ENCODE measurements around the gene DCC.

DNA sequence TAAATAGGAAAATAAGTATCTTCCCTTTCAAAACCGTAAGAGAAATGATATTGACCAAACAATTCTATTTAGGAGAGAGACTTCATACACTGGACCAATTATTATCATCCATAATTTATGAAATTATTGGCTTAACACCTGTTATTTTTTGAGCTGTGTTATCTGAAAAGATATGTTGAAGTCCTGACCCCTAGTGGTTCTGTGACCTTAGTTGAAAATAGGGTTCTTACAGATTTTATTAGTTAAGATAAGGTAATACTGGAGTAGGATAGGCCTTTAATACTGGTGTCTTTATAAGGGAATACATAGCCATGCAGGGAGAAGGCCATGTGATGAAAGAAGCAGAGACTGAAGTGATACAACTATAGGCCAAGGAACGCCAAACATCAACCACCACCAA lies 659.6 kb downstream of the DCC start:
- no peak for TF ChIP-seq ZFX (IDR thresholded peaks at IDR 0.05)
- TF ChIP-seq, protein P1, sequence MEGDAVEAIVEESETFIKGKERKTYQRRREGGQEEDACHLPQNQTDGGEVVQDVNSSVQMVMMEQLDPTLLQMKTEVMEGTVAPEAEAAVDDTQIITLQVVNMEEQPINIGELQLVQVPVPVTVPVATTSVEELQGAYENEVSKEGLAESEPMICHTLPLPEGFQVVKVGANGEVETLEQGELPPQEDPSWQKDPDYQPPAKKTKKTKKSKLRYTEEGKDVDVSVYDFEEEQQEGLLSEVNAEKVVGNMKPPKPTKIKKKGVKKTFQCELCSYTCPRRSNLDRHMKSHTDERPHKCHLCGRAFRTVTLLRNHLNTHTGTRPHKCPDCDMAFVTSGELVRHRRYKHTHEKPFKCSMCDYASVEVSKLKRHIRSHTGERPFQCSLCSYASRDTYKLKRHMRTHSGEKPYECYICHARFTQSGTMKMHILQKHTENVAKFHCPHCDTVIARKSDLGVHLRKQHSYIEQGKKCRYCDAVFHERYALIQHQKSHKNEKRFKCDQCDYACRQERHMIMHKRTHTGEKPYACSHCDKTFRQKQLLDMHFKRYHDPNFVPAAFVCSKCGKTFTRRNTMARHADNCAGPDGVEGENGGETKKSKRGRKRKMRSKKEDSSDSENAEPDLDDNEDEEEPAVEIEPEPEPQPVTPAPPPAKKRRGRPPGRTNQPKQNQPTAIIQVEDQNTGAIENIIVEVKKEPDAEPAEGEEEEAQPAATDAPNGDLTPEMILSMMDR (conservative IDR thresholded peaks at IDR 0.05) = no peak; the same call in none of the 2 replicates

Data from C4-2B (cell line).